HG03060 (cell line): Measurements from ENCODE around the gene RPL19.

Experiments used
- ATAC-seq: cut with Tn5 transposase; IDR thresholded peaks from one replicate; pipeline ENCODE4 v1.9.1; 2021; ENCODE audit warnings: low read depth, moderate number of reproducible peaks; ENCODE audit not compliant: unreplicated experiment

The RPL19 gene

DNA sequence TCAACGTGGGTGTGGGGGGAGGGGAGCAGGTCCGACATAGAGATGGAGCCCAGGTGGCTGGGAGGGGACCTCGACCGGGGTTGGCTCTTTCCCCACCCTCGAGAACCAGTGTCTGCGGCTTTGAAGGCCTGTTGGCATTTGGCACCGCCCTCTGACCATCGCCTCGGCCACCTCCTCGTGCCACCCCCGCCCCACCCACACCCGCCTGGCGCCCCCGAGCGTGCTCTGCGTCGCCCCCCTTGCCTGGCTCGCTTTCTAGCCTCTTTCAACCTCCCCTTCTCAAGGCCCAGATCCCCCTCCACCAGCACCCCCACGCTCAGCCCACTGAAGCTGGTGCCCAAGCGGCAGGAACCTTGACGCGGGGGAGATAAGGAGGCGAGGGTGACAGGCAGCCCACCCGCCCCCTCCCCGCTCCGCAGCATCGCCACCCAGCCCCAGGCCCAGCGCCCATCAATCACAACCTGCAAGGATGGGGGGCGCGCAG, 3.2 kb upstream of the RPL19 start:
- ATAC-seq: no peak

DNA sequence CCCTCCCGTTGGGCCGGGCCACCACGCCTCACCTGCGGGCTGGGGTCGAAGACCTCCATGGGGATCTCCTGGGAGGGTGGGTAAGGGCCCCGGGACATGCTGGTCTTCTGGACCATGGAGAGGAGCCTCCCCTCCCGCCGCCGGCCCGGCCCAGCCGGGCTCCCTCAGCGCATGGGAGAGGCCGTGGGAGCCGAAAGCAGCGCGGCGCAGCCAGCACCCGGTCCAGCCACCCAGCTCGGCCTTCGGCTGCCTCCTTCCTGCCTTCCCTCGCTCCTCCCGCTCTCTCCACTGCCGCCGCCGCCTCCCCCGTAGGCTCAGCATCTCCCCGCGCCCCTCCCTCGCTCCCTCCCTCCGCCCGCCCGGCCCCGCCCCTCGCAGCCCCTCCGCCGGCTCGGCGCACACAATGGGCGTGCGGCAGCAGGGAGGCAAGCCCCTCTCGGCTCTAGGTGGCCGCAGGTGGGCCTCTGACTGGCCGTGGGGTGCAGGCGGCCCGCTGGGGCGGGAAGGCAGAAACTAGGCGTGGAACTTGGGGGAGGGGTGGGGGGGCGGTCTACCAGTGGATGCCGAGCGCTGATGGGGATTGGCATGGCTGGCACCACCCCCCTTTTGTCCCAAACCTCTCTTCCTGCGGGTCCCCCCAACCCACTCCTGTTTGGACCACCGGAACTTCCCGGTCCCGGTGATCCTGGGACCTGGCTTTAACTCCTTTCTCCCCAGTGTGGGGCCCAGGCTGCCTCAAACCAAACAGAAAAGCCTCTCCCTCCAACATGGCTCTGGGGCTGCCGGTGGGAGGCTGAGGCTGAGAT, 2.5 kb upstream of the RPL19 start, which contains the start of gene CACNB1:
Gene CACNB1, minus strand, starts transcription at position 290 of the 806 bp plus-strand sequence. Its CDS starts 174 bp downstream, at position 116.
- ATAC-seq: no peak

DNA sequence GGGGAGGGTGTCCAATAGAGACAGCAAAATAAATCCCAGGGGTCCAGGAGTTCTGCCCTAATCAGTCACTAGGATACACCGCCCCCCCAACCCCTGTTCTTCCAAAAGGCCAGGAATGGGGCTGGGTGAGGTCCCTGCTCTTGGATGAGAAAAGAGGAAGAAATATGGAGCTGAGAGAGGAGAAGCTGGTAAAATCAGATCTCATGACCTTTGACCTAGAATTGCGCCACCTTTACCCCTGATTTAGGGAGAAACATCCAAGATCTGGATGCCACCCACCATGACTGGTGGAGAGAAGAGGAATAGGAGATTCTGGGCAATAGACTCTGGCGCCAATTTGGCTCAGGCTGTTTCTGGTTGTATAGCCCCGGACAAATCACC, 1.9 kb upstream of the RPL19 start:
- ATAC-seq: no peak

DNA sequence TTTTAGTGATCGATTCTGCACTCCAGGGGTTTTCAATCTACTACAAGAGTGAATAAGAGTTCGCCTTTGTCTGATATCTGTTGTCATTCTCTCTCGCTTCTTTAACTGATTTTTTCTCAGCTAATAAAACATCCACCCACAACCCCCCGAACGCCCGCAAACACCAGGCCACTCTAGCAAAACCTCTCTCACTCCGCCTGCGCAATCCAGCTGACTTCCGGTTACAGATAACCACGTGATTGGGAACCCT, 338 bp upstream of the RPL19 start:
- ATAC-seq: no peak

DNA sequence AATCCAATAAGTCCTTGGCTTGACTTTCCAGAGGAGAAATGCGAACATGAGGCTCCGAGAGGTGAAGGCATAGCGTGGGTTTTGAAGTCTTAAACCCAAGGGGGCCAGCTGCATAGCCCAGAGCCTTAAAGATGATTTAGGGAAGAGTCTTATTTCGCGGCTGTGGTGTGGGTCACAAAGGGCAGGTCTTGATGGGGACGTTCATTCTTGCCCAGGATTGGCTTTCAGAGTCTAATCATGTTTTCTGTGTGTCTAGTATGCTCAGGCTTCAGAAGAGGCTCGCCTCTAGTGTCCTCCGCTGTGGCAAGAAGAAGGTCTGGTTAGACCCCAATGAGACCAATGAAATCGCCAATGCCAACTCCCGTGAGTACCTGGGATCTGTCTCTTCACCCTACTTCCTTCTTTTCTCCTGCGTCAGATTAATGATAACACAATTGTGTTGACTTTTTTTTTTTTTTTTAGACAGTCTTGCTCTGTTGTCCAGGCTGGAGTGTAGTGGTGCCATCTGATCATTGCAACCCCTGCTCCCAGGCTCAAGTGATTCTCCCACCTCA, 951 bp downstream of the RPL19 start:
- no peak for ATAC-seq

DNA sequence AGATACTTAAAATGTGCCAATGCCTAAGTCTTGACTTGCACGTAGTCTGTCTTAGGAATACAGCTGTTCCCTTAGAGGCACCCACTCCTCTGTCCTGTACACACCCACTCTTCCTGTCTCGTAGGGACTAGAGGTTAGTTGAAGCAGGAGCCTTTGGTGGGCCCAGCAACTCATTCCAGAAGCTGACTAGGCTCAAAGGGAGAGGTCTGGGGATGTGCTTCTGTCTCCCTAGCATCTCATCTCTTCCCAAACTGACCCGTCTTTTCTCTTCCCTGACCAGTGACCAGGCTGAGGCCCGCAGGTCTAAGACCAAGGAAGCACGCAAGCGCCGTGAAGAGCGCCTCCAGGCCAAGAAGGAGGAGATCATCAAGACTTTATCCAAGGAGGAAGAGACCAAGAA, 4.2 kb downstream of the RPL19 start:
- ATAC-seq: no peak

DNA sequence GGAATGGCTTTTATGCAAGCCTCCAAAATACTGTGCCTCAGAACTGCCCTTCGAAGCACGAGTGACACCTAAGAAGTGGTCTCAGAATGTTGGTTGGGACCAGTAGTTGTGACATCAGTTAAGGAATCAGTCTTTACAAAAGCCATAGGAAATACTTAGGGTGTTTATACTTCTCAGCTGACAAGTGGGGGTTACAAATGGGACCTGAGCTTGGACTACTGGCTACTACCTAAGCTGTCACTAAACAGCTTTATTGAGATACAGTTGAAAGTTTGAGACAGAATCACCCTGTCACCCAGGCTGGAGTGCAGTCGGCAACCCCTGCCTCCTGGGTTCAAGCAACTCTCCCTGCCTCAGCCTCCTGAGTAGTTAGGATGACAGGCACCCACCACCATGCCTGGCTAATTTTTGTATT, 5.0 kb downstream of the RPL19 start:
- ATAC-seq: no peak

DNA sequence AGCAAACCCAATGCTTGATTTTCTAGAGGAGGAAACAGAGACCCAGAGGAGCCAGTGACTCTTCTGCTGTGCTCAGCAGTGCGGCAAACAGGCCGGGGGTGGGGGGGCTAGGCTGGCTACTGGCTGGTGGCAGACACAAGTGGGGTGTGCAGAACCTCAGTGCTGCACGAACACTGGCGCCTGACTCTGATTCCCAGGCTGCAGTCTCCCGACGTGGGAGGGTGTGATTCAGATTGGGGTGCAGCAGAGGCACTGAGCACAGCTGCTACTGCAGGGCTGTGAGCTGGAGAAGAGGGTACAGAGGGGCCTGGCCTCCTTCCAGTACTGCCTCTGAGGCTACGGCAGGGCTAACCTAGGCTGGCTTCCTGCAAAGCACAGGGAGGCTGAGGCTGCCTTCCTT, 8.1 kb downstream of the RPL19 start:
- no peak for ATAC-seq

DNA sequence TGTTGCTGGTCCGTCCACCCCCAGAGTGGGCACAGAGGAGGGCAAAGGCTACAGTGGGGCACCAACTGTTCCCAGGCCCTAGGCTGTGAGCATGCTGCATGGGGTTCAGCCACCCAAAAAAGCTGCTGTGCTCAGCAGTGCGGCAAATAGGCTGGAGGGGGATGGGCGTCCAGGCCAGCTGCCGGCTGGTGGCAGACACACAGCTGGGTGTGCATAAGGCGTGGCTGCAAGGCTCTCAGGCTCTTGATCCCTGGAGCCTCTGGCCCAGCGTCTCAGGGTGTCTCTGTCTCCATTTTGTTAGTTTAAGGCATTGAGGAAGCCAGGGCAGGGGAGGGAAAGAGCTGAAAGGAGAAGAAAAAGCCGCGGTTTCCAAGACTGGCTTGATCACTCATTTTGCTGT, 8.8 kb downstream of the RPL19 start:
- ATAC-seq: no peak

DNA sequence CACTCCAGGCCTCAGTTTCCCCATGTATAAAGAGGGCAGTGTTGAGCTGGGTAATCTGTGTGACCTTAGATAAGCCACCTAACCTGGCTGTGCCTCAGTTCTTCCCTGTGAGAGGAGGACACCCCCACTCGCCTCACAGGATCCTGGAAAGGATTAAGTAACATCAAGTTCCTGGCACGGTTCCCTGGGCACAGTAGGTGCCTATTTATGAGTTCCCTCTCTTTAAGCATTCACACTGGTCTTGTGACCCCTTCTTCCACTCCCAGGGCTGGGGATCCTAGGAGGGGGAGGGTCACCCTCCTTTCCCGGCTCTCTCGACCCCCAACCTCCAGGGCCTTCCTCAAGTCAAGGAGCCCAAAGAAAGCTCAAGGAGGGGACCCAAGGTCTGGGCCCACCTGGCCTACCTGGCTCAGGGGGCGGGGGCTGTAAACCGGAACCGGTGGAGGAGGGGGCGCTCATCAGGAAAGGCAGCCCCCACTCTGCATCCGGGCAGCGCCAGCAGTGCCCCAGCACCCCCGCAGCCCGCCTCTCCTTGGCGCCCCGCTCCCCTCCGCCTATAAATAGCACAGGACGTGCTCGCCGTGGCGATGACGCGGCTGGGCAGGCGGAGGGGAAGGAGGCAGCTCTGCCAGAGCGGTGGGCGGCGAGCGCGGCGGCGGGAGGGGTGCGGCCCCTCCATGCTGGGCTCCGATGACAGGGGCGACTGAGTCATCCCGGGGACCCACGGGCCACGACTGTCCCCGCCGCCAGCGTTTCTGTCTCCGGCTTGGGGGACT, 9.4 kb downstream of the RPL19 start:
- no peak for ATAC-seq

DNA sequence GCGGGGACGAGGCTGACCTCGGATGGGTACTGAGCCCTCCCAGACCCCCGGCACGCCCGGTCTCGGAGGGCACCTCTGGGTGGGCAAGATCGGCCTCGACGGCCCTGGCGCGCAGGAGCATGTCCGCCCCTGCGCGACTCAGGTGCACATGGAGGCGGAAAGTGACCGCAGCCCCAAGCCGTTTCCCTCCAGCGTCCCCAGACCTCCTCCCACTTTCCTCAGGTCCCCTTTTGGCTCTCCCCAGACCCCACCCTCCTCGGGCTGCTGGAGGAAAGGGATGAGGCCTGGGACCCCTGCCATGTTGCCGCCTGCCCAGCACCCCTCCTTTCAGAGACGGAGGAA, 10.0 kb downstream of the RPL19 start:
- ATAC-seq: no peak

DNA sequence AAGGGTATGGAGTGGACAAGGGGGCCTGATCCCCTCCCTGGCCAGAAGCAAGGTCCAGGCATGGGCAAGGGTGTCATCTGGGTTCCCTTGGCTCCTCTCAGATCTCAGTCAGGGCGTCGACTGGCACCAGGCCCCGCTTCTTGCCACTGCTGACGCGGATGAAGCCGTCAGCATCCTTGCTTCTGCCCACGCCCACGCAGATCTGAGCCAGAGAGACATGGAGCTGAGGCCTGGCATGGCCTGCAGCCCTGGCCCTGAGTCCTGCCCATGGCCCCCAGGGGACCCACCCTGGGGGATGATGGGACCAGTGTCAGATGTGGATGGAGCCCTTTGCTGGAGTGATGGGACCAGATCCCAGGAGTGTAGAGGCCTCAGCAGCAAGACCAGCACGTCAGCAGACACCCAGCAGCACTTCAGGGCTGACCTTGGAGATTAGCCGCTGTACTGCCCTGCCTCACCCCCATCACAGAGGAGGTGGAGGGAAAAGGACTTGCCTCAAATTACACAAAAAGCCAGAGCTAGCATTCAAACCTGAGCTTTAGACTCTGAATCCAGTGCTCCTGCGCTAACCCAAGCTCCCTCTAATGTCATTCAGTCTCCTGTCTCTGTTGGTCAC, 12.2 kb downstream of the RPL19 start:
- no peak for ATAC-seq

DNA sequence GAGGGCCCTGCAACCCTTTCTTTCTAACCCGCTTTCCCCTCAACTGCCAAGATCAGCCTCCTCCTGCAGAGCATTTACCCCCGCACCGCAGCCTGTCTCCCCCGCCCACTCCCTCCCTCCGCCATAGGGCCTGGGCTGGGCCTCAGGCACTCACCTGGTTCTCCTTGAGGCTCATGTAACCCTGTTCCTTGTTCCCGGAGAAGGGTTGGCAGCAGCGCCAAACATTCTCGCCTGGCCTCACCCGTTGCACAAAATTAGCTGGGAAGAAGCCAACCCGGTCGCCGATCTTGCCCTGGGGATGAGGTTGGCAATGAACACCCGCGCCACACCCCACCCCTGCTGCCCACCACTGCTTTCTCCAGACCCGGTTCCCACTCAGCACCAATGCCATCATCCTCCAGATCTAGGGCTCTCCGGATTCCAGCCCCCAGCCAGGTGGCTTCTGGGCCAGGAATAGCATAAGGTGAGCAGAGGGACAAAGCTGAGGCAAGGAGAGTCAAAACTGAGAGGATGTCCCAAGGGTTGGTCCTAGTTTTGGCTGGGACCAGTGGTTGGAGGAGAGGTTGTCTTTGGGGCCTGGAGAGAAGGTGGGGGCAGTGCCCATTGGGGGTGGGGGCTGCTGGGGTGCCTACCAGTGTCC, 12.9 kb downstream of the RPL19 start:
- ATAC-seq: no peak

DNA sequence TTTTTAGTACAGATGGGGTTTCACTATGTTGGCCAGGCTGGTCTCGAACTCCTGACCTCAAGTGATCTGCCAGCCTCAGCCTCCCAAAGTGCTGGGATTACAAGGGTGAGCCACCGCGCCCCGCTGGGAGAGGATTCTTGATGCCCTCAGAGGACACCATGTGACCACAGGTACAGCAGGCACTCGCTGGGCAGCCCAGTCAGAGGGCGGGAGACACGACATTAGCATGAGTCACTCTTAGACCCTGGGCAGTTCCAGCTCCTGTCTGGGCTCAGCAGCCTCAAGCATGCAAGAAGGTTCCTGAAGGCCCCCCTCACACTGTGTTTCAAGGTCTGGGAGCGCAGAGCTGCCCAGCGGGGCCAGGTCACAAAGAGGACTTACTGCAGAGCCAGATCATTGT, 13.8 kb downstream of the RPL19 start:
- no peak for ATAC-seq

DNA sequence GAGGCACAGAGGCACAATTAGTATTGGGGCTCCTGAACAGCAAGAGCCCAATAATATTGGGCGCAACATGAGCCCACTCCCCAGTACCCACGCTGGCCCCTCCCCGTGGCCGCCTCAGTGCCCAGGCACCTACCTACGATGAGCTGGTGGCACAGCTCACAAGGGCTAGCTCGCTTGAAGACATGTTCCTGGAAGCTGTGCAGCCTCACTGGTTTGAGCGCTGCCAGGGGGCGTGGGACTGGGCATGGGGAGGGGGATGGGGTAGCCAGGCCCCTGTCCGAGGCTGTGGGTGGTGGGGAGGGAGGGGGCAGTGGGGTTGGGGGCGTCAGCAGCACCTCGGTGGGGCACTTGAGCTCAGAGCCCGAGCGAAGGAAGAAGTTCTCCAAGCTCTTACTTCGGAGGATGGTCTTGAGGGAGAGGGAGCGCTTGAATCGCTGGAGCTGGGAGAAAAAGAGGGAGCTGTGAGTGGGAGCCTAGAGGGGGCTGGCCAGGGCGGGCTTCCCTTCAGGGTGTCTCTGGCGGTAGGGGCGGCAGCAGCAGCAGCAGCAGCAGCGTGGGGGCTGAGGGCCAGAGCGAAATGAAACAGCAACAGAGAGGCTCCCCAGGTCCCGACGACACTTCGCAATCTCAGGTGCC, 17.8 kb downstream of the RPL19 start:
- no peak for ATAC-seq

DNA sequence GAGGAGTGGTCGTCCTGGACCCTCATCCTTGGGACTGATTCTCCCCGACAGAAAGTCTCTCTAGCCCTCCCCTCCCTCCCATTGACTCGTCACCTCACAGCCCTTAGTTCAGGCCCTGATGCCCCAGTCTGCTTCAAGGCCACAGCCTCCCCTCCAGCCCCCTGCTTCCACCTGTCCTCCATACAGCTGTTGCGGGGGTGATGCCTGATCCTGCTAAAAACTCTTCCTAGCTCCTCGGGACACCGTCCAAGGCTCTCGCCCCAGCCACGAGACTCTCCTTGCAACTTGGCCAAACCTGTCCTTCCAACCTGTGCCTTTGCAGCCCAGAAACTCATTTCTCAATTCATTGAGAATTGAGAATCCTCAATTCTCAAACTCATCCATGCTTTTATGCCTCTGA, 18.8 kb downstream of the RPL19 start:
- no peak for ATAC-seq

DNA sequence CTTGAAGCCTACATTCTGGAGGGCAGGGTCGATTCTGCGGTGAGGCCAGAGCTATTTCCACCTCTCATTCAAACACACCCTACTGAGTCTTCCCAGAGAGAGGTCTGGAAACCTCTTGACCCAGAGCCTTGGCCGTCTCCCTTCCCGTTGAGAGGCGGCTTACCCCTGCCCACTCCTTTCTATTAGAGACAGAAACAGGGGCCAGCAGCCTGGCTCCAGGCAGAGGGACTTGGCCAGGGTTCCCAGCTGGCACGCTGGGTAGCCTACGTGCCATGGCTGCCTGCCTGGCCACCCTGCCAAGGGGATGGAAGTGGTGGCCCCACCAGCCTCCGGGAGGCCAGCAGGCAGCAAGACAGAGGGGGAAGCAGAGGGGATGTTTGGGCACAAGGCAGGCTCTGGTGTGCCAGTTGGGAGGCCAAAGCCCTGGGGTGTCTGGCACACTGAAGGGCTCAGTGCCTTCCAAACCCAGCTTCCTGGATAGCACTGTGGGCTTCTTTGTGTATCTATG, 19.6 kb downstream of the RPL19 start:
- no peak for ATAC-seq

DNA sequence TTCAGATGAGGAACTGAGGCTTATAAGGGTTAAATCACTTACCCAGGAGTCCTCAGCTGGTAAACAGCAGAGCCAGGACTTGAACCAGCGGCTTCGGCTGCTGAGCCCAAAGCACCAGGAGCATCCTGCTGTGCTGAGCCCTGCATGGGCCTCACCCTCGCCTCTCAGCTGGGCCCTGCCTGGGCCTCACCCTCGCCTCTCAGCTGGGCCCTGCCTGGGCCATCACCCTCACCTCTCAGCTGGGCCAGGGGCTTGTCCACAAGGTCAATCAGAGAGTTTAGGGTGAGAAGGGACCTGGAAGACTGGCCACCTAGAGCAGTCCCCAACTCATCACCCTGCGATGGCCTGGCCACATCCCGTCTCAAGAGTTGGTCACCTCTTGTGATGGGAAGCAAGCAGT, 21.5 kb downstream of the RPL19 start:
- no peak for ATAC-seq

DNA sequence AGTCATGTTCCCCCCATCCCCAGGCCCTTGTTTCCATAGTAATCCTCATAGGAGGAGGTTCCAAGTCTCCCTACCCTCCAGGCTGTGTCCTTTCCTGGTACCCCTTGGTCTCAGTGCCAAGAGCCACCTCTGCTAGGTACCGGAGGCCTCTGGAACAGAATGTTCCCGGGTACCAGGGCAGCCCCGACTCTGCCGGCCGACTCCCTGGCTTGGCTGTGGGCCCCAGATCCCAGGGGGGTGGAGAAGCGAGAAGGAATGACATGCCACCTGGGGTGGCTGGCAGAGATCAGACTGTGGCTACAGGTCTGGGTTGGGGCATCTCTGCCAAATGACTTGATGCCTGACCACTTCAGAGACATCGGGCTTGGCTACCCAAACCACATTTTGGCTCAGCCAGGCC, 22.1 kb downstream of the RPL19 start:
- no peak for ATAC-seq
